K562 (cell line): ENCODE data around the gene ZC3HAV1L. TPM values are rescaled to one million over a fixed set of nuclear protein-coding genes. Genes with fewer than 3 reads are reported as not detected.

Experiments
- CTBP1 ChIP-seq: fragments of 450-650 bp; IDR thresholded peaks from 2 replicates; pipeline ENCODE4 v1.6.1; 2016; ENCODE audit warnings: borderline replicate concordance
- MAZ ChIP-seq, 2 experiments: fragments of 450-650 bp in 1 of 2; sonication (generic) in 1 of 2; formaldehyde crosslinking; IDR thresholded peaks in 1 of 2; conservative IDR thresholded peaks in 1 of 2; 2 replicates each; pipeline versions ENCODE4 v1.4.0 to v1.5.0; 2020; ENCODE audit warnings: mild to moderate bottlenecking in 1 of 2, missing genetic modification reagents in 1 of 2
- MTA1 ChIP-seq: fragments of 450-650 bp; IDR thresholded peaks from 2 replicates; pipeline ENCODE4 v1.6.1; 2017; ENCODE audit warnings: borderline replicate concordance
- SUPT5H ChIP-seq: fragments of 450-650 bp; IDR thresholded peaks from 2 replicates; pipeline ENCODE4 v1.6.1; 2016
- ZFP1 ChIP-seq: fragments of 450-650 bp; formaldehyde crosslinking; IDR thresholded peaks from 2 replicates; pipeline ENCODE4 v1.4.0; 2020; ENCODE audit warnings: mild to moderate bottlenecking, mixed read lengths
- ZNF644 ChIP-seq: fragments of 200-800 bp; sonication (Bioruptor generic); IDR thresholded peaks from 2 replicates; pipeline ENCODE4 v1.6.1; 2016; ENCODE audit warnings: low read depth, missing genetic modification characterization, missing compliant biosample characterization
- polyA plus RNA-seq, 8 experiments: library from polyadenylated mRNA; depleted of rRNA in 4 of 8; stranded (reverse) in 5 of 8; unstranded in 3 of 8; fragments of >200 nt; fragmentation: Nextera tagmentation in 2 of 8; fragmentation: Illumina TruSeq in 1 of 8; extraction: Ambion mirVana in 2 of 8; extraction: Trizol in 1 of 8; gene quantifications; 2 replicates each; pipeline versions ENCODE4 v1.2.1 to v1.2.3, GENCODE V29; 2011 to 2014; ENCODE audit warnings: inconsistent platforms in 1 of 8, missing spikeins in 1 of 8
- total RNA-seq, 7 experiments: library from RNA; depleted of rRNA in 6 of 7; stranded (reverse); fragments of >200 nt in 6 of 7; fragmentation: Illumina TruSeq in 2 of 7; extraction: Trizol in 2 of 7; gene quantifications; 2 replicates each; pipeline versions ENCODE4 v1.2.1 to v1.2.3, GENCODE V29; 2011 to 2021; ENCODE audit warnings: low replicate concordance in 1 of 7
- TF ChIP-seq, protein P1 (sequence below): sonication (generic); formaldehyde crosslinking; IDR thresholded peaks from 2 replicates; pipeline ENCODE4 v1.8.0; 2023; ENCODE audit warnings: mild to moderate bottlenecking, missing genetic modification reagents
- TF ChIP-seq, protein P2 (sequence below): fragments of 450-650 bp; IDR thresholded peaks from 2 replicates; pipeline ENCODE4 v1.6.1; 2016; ENCODE audit warnings: mild to moderate bottlenecking, moderate library complexity

ZC3HAV1L gene
- total and polyA plus RNA-seq, 9 of the 15 experiments (the other 6 are each of a cell fraction or from before 2014, with no cell fraction given), result not detected

DNA sequence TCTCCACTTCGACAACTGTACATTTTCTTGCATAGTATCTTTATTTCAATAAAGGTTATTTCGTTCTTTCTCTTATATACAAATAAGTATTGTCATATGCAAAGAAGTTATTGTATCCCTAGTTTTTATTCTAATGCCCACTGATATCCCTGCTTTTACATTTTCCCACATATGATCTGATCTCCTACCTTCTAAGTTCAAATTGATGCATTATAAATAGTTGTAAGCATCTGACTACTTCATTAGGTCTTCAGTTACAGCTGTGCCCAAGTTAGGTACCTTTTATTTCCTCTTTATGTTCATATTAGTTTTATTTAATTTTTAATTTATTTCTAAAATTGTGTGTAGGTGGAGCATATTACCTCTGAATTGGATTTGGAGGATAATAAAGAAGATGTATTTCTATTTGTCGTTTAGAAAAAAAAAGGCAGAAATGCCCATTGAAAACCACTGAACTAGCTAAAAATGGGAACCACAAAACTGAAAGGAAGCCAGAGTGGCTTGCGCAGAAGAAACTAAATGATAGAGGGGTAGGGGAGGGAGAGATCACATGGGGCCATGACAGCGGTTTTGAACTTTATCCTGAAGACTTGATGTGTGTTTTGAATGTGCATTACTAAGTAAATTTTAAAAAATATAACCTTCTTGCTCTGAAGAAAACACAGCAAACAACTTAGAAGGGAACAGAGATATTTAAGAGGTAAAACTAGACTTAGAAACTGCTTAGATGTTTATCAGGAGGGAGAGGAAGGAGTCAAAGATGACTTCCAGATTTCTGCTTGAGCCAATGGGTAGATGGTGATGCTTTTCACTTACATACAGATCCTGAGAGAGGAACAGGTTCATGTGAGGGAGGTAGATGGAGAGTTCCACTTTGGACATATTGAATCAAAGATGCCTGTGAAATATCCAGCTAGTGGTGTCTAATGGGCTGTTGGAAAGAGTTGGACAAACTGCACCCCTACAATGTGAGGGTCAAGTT is 9.3 kb upstream of the ZC3HAV1L start (continued):
- TF ChIP-seq ZNF644 (tag) (0 out of 2 replicates have a peak, but pooled peaks have one; percentile 19), ZFP1 (0 out of 2 replicates have a peak, but pooled peaks have one; percentile 30), CTBP1 (peak; percentile 52; the same call in 1 of the 2 replicates), MTA1 (peak; percentile 17; the same call in 1 of the 2 replicates), MAZ (CRISPR knock-in tag; conservative IDR thresholded peaks at IDR 0.05 in 1 of 2, IDR thresholded peaks at IDR 0.05 in 1 of 2) (no peak), SUPT5H (0 out of 2 replicates have a peak, but pooled peaks have one; percentile 20)
- TF ChIP-seq, protein P1, sequence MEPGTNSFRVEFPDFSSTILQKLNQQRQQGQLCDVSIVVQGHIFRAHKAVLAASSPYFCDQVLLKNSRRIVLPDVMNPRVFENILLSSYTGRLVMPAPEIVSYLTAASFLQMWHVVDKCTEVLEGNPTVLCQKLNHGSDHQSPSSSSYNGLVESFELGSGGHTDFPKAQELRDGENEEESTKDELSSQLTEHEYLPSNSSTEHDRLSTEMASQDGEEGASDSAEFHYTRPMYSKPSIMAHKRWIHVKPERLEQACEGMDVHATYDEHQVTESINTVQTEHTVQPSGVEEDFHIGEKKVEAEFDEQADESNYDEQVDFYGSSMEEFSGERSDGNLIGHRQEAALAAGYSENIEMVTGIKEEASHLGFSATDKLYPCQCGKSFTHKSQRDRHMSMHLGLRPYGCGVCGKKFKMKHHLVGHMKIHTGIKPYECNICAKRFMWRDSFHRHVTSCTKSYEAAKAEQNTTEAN, result no peak
- TF ChIP-seq, protein P2, sequence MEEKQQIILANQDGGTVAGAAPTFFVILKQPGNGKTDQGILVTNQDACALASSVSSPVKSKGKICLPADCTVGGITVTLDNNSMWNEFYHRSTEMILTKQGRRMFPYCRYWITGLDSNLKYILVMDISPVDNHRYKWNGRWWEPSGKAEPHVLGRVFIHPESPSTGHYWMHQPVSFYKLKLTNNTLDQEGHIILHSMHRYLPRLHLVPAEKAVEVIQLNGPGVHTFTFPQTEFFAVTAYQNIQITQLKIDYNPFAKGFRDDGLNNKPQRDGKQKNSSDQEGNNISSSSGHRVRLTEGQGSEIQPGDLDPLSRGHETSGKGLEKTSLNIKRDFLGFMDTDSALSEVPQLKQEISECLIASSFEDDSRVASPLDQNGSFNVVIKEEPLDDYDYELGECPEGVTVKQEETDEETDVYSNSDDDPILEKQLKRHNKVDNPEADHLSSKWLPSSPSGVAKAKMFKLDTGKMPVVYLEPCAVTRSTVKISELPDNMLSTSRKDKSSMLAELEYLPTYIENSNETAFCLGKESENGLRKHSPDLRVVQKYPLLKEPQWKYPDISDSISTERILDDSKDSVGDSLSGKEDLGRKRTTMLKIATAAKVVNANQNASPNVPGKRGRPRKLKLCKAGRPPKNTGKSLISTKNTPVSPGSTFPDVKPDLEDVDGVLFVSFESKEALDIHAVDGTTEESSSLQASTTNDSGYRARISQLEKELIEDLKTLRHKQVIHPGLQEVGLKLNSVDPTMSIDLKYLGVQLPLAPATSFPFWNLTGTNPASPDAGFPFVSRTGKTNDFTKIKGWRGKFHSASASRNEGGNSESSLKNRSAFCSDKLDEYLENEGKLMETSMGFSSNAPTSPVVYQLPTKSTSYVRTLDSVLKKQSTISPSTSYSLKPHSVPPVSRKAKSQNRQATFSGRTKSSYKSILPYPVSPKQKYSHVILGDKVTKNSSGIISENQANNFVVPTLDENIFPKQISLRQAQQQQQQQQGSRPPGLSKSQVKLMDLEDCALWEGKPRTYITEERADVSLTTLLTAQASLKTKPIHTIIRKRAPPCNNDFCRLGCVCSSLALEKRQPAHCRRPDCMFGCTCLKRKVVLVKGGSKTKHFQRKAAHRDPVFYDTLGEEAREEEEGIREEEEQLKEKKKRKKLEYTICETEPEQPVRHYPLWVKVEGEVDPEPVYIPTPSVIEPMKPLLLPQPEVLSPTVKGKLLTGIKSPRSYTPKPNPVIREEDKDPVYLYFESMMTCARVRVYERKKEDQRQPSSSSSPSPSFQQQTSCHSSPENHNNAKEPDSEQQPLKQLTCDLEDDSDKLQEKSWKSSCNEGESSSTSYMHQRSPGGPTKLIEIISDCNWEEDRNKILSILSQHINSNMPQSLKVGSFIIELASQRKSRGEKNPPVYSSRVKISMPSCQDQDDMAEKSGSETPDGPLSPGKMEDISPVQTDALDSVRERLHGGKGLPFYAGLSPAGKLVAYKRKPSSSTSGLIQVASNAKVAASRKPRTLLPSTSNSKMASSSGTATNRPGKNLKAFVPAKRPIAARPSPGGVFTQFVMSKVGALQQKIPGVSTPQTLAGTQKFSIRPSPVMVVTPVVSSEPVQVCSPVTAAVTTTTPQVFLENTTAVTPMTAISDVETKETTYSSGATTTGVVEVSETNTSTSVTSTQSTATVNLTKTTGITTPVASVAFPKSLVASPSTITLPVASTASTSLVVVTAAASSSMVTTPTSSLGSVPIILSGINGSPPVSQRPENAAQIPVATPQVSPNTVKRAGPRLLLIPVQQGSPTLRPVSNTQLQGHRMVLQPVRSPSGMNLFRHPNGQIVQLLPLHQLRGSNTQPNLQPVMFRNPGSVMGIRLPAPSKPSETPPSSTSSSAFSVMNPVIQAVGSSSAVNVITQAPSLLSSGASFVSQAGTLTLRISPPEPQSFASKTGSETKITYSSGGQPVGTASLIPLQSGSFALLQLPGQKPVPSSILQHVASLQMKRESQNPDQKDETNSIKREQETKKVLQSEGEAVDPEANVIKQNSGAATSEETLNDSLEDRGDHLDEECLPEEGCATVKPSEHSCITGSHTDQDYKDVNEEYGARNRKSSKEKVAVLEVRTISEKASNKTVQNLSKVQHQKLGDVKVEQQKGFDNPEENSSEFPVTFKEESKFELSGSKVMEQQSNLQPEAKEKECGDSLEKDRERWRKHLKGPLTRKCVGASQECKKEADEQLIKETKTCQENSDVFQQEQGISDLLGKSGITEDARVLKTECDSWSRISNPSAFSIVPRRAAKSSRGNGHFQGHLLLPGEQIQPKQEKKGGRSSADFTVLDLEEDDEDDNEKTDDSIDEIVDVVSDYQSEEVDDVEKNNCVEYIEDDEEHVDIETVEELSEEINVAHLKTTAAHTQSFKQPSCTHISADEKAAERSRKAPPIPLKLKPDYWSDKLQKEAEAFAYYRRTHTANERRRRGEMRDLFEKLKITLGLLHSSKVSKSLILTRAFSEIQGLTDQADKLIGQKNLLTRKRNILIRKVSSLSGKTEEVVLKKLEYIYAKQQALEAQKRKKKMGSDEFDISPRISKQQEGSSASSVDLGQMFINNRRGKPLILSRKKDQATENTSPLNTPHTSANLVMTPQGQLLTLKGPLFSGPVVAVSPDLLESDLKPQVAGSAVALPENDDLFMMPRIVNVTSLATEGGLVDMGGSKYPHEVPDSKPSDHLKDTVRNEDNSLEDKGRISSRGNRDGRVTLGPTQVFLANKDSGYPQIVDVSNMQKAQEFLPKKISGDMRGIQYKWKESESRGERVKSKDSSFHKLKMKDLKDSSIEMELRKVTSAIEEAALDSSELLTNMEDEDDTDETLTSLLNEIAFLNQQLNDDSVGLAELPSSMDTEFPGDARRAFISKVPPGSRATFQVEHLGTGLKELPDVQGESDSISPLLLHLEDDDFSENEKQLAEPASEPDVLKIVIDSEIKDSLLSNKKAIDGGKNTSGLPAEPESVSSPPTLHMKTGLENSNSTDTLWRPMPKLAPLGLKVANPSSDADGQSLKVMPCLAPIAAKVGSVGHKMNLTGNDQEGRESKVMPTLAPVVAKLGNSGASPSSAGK, result peak; percentile 36; the same call in 1 of the 2 replicates
